ENCODE results near the gene C17orf50.

Gene C17orf50

DNA sequence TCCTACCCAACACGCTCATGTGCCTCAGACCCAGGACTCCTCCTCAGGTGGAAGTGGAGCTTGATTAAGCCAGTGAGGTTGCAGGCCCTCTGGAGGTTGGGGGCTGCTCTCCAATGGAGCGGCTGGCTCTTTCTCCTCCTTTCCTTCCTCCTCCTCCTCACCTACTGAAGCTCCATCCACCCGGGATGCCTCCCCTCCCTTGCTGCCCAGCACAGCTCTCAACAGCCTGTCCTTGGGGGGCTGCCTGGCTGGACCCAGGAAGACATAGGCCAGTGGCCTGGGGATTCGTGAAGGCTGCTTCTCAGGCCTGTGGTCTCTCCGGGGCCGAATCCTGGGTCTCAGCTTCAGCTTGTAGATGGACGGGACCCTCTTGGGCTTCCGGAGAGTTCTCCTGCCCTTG, 15.9 kb upstream of the C17orf50 start:
- Histone ChIP-seq H3K4me3 (ENCODE audit: insufficient read depth, low read length, poor library complexity, severe bottlenecking) (no peak overlapping the region), H2AFZ (ENCODE audit: low read depth, low read length, severe bottlenecking) (no peak overlapping the region), H3K36me3 (ENCODE audit: low read length) (no peaks in the 10 kb centered on the region), H3K9me2 (replicated peaks; ENCODE audit: insufficient read depth, low read length) (no peaks in the 10 kb centered on the region), H3F3A (ENCODE audit: insufficient read depth) (no peaks in the 10 kb centered on the region), H3K4me2 (ENCODE audit: low read depth, low read length, poor library complexity, severe bottlenecking) (no peak overlapping the region), H3K79me2 (ENCODE audit: insufficient read depth, low read length) (no peaks in the 10 kb centered on the region), H3K27me3 (ENCODE audit: low read length) (no peaks in the 10 kb centered on the region), H4K20me1 (ENCODE audit: low read depth, low read length) (no peaks in the 10 kb centered on the region), H3K9ac (ENCODE audit: low read length) (no peak overlapping the region), H3K9me3 (ENCODE audit: insufficient read depth, low read length) (no peaks in the 10 kb centered on the region), H3K27ac (ENCODE audit: low read depth, low read length) (no peak overlapping the region)
- TF ChIP-seq CTCF (IDR thresholded peaks at IDR 0.05; ENCODE audit: insufficient read depth, low read length, poor library complexity, severe bottlenecking) (no peak), EZH2phosphoT487 (conservative IDR thresholded peaks at IDR 0.05; ENCODE audit: low read length) (no peak)

- no peak for TF ChIP-seq EZH2phosphoT487 (conservative IDR thresholded peaks at IDR 0.05; ENCODE audit: low read length)
- TF ChIP-seq CTCF (IDR thresholded peaks at IDR 0.05; ENCODE audit: insufficient read depth, low read length, poor library complexity, severe bottlenecking): no peak
- no peak overlapping the region for H3K4me2 ChIP-seq (ENCODE audit: low read depth, low read length, poor library complexity, severe bottlenecking)
- H3K27ac ChIP-seq (ENCODE audit: low read depth, low read length): no peak overlapping the region
- H3K36me3 ChIP-seq (ENCODE audit: low read length): no peaks in the 10 kb centered on the region
- no peaks in the 10 kb centered on the region for H4K20me1 ChIP-seq (ENCODE audit: low read depth, low read length)
- no peak overlapping the region for H2AFZ ChIP-seq (ENCODE audit: low read depth, low read length, severe bottlenecking)
- no peaks in the 10 kb centered on the region for H3F3A ChIP-seq (ENCODE audit: insufficient read depth)
- no peaks in the 10 kb centered on the region for H3K27me3 ChIP-seq (ENCODE audit: low read length)
- no peak overlapping the region for H3K4me3 ChIP-seq (ENCODE audit: insufficient read depth, low read length, poor library complexity, severe bottlenecking)
- no peak overlapping the region for H3K9ac ChIP-seq (ENCODE audit: low read length)
- H3K9me2 ChIP-seq (replicated peaks; ENCODE audit: insufficient read depth, low read length): no peaks in the 10 kb centered on the region
- no peaks in the 10 kb centered on the region for H3K9me3 ChIP-seq (ENCODE audit: insufficient read depth, low read length)
- H3K79me2 ChIP-seq (ENCODE audit: insufficient read depth, low read length): no peaks in the 10 kb centered on the region
Observed at GRCh38 chr17:35745246-35745645, 15.4 kb upstream of the C17orf50 start.

- no peaks in the 10 kb centered on the region for H3F3A ChIP-seq (ENCODE audit: insufficient read depth)
- H3K79me2 ChIP-seq (ENCODE audit: insufficient read depth, low read length): no peaks in the 10 kb centered on the region
- H3K4me2 ChIP-seq (ENCODE audit: low read depth, low read length, poor library complexity, severe bottlenecking): no peak overlapping the region
- no peak overlapping the region for H3K4me3 ChIP-seq (ENCODE audit: insufficient read depth, low read length, poor library complexity, severe bottlenecking)
- H3K36me3 ChIP-seq (ENCODE audit: low read length): no peaks in the 10 kb centered on the region
- no peaks in the 10 kb centered on the region for H3K9me2 ChIP-seq (replicated peaks; ENCODE audit: insufficient read depth, low read length)
- H3K9me3 ChIP-seq (ENCODE audit: insufficient read depth, low read length): no peaks in the 10 kb centered on the region
- TF ChIP-seq EZH2phosphoT487 (conservative IDR thresholded peaks at IDR 0.05; ENCODE audit: low read length): no peak
- TF ChIP-seq CTCF (IDR thresholded peaks at IDR 0.05; ENCODE audit: insufficient read depth, low read length, poor library complexity, severe bottlenecking): no peak
- no peaks in the 10 kb centered on the region for H3K27me3 ChIP-seq (ENCODE audit: low read length)
- H4K20me1 ChIP-seq (ENCODE audit: low read depth, low read length): no peaks in the 10 kb centered on the region
- H2AFZ ChIP-seq (ENCODE audit: low read depth, low read length, severe bottlenecking): no peak overlapping the region
- H3K9ac ChIP-seq (ENCODE audit: low read length): no peak overlapping the region
- no peak overlapping the region for H3K27ac ChIP-seq (ENCODE audit: low read depth, low read length)
Observed at GRCh38 chr17:35745749-35746320, 14.9 kb upstream of the C17orf50 start.
